SK-N-SH (cell line): ENCODE measurements around the gene CASP4. TPM values are rescaled to one million over a fixed set of nuclear protein-coding genes. Genes with fewer than 3 reads are reported as not detected.

Experiments
- polyA plus RNA-seq, 3 experiments: library from polyadenylated mRNA; depleted of rRNA; stranded (reverse); fragments of >200 nt; gene quantifications; 2 replicates each; pipeline ENCODE4 v1.2.3, GENCODE V29; 2012

The CASP4 gene
- polyA plus RNA-seq, 1 of the 3 experiments (the other 2 are of a cell fraction), result 9.1 TPM

Other genes starting within 250 kb of the CASP4 start
- not detected in 2 replicates for gene CASP12, start 70.1 kb downstream of the CASP4 start, polyA plus RNA-seq (2012; rRNA removed)
- gene CASP5, start 54.6 kb upstream of the CASP4 start, polyA plus RNA-seq (2012; rRNA removed), result not detected in 2 replicates
- gene CASP1, start 66.6 kb upstream of the CASP4 start, polyA plus RNA-seq (2012; rRNA removed), result 0.06 TPM in 1 of 2 replicates, not detected in the other
- not detected in 2 replicates for gene CARD16, start 76.8 kb upstream of the CASP4 start, polyA plus RNA-seq (2012; rRNA removed)
- gene CARD18, start 171.2 kb upstream of the CASP4 start, polyA plus RNA-seq (2012; rRNA removed), result not detected in 2 replicates